ENCODE measurements around the gene SLCO3A1.

Gene SLCO3A1

GRCh38 chr15:91860498-91860897 lies 7.0 kb downstream of the SLCO3A1 start:
- no peak for DNase-seq (ENCODE audit: extremely low read depth in 1 of 2, low read depth in 1 of 2)

DNA sequence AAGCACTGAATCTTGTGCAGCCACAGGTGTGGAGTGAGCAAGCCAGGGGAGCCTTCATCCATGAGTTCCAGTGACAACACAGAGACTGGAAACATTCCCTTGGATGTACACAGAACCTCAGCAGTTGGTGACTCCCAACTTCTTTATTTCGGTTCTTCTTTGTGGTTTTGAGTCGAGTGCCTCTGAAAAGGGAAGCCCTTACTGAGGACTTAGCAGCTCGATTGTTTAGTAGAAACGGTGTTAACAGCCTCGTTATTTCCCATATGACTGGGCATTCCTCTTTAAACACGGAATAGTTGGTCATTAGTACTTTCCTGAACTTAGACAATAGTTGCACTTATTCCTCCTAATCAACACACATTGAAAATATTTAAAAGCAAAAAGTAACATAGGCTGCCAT lies 7.7 kb downstream of the SLCO3A1 start:
- no peak for DNase-seq (ENCODE audit: extremely low read depth in 1 of 2, low read depth in 1 of 2)

GRCh38 chr15:91862891-91863504 lies 9.5 kb downstream of the SLCO3A1 start:
- no peak for DNase-seq (ENCODE audit: extremely low read depth in 1 of 2, low read depth in 1 of 2)

DNA sequence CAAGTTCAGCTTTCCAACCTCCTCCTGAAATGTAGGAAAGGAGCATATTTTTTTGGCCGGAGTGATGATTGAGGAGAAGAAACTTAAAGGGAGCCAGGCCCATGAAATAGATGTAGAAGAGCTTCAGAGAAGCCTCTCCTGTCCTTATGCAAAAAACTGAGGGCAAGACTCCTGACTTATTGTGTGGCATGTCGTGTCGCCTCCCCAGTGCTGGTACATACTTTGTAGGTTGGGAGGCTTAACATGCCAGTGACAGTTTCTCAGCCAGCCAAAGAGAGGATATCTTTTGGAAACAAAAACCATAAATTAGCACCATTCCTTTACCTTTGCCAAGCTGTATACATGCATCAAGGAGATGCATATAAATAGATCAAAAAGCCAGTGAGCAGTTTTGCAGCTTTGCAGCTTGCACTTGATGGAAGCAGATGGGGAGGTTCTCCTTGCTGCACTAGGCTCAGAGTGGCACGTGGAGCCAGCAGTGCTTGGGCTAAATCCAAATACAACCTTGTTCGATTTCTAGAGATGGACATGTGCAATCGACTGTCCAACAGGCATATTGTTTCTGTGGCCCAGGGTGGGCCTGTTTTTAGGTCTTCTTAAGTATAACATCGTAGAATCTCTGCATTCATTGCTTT lies 10.2 kb downstream of the SLCO3A1 start:
- DNase-seq (ENCODE audit: extremely low read depth in 1 of 2, low read depth in 1 of 2), result no peak

DNA sequence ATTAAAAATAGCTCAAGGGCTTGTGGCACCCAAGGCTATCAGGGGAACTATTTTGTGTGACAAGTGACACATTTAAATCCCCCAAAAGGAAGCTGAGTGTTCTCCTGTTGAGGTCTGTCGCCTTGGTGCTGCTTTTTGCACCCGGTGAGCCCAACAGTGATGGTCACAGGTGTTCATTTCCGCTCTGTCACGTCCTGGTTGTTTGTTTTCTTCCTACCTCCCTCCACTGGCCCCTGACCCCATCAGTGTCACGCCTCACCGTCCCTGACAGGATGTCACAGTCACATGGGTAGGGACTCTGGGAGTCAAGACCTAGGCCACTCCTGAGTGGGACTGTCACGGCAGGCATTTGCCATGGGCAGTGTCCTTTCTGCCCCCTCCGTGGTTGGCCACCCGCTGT lies 11.2 kb downstream of the SLCO3A1 start:
- DNase-seq (ENCODE audit: extremely low read depth in 1 of 2, low read depth in 1 of 2), result no peak

- DNase-seq (ENCODE audit: extremely low read depth in 1 of 2, low read depth in 1 of 2), result no peak
Observed at GRCh38 chr15:91865486-91865885, 12.0 kb downstream of the SLCO3A1 start.

GRCh38 chr15:91865950-91866349 lies 12.4 kb downstream of the SLCO3A1 start:
- DNase-seq (ENCODE audit: extremely low read depth in 1 of 2, low read depth in 1 of 2), result no peak

GRCh38 chr15:91866371-91866905 lies 12.9 kb downstream of the SLCO3A1 start:
- no peak for DNase-seq (ENCODE audit: extremely low read depth in 1 of 2, low read depth in 1 of 2)

DNA sequence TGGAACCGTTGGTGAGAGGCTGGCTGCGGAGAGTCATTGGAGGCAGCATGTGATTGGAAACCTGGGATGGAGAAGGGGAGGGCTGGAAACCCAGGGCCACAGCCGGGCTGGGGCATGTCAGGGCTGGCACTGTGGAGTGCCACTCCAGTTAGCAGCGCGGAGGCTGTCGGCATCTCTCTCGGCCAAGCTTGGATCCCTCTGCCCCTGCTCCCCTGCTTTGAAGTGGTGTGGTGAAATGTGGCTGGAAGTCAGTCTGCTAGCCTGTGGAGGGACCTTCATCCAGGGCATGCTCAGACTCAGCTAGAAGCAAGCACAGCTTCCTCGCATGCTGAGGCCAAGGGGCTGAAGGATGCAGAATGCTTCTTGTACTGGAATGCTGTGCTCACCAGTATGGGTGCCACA lies 13.5 kb downstream of the SLCO3A1 start:
- no peak for DNase-seq (ENCODE audit: extremely low read depth in 1 of 2, low read depth in 1 of 2)

- DNase-seq (ENCODE audit: extremely low read depth in 1 of 2, low read depth in 1 of 2), result no peak
Observed at GRCh38 chr15:91867581-91868026, 14.1 kb downstream of the SLCO3A1 start.

- DNase-seq (ENCODE audit: extremely low read depth in 1 of 2, low read depth in 1 of 2), result no peak
Observed at GRCh38 chr15:91870876-91871537, 17.5 kb downstream of the SLCO3A1 start.

DNA sequence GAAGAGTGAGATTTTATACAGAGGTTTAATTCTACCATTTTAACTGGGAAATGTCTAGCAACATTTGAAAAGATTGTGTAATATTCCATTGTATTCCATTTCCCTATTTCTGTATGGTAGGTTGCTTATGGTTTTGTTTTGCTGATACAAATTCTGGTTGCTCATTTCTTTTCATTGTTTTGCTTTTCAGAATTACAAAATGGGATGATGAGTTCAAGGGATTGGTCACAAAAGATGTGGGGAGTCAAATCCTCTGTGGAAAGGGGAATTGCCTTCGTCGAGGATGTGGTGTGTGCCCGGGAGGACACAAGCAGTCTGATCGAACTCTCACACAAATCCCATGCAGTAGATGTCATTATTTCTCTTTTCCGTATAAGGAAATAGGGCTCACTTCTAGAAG lies 18.3 kb downstream of the SLCO3A1 start:
- no peak for DNase-seq (ENCODE audit: extremely low read depth in 1 of 2, low read depth in 1 of 2)

DNA sequence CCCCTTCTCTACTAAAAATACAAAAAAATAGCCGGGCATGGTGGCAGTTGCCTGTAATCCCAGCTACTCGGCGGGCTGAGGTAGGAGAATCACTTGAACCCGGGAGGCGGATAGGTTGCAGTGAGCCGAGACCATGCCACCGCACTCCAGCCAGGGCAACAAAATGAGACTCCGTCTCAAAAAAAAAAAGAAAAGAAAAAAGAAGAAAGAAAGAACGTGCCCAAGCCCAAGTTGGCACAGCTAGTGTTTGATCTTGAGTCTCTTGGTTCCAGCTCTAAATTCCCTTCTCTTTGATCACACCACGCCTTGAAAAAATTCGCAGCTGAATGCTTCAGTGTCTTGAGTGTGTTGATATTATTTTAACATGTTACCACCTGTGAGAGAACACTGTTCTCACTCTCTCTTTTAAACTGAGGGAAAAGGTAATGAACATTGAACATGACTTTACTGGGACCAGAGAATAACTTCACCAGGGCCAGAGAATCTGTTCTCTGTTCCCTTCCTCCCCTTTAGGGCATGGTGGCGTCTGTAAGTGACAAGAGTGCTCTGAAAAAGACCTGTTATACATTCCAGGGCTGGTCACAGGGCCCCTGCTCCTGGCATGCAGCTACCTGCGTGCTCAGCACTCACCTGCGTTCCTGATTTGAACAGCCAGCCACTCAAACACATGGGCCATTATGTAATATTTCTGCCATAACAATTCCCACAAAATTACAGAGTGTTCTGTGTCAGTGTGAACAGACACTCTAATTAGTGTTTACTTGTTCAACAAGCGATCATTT lies 19.0 kb downstream of the SLCO3A1 start:
- DNase-seq (ENCODE audit: extremely low read depth in 1 of 2, low read depth in 1 of 2), result no peak

- no peak for DNase-seq (ENCODE audit: extremely low read depth in 1 of 2, low read depth in 1 of 2)
Observed at GRCh38 chr15:91873138-91873536, 19.6 kb downstream of the SLCO3A1 start.

DNA sequence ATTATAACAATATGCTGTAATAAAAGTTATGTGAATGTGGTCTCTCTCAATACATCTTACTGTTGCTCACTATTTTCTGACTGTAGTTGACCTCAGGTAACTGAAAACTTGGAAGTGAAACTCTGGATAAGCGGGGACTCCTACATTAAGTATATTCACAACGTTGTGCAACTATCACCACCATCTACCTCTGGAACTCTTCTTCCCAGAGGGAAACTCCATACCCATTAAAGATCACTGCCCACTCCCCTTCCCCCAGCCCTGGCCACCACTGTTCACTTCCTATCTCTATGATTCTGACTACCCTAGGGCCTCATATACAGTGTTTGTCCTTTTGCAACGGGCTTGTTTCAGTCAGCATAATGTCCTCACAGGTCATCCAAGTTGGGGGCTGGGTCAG lies 20.7 kb downstream of the SLCO3A1 start:
- DNase-seq (ENCODE audit: extremely low read depth in 1 of 2, low read depth in 1 of 2), result no peak

DNA sequence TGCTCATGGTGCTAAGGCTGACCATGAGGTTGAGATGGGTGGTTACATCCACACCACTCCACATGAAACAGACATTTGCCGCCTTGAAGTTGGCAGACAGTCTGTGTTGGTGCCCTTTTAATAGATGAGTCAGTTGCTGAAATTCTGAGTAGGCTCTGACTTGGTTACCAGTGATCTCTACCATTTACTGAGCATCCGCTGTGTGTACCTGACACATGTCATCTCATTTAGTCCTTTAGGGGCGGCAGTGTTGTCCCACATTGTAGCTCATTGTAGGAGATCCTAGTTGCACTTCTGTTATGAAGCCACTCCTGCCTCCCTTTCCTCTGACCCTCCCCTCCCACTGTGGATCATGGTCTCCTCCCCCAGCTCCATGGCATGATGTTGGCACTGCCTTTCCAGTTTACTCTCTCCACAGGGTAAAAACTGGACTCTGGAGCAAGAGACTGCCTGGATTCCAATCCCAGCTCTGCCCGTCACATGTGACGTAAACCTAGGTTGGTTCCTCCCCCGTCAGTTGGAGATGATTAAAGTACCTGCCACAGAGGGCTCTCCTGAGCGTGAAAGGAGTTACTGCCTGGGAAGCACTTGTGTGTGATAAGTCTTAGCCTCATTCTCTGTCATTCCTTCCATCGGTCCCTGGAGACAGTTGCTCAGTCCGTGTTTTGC lies 21.6 kb downstream of the SLCO3A1 start:
- DNase-seq (ENCODE audit: extremely low read depth in 1 of 2, low read depth in 1 of 2), result no peak

GRCh38 chr15:91876187-91876586 lies 22.7 kb downstream of the SLCO3A1 start:
- DNase-seq (ENCODE audit: extremely low read depth in 1 of 2, low read depth in 1 of 2), result no peak

- no peak for DNase-seq (ENCODE audit: extremely low read depth in 1 of 2, low read depth in 1 of 2)
Observed at GRCh38 chr15:91878319-91878870, 24.9 kb downstream of the SLCO3A1 start.

DNA sequence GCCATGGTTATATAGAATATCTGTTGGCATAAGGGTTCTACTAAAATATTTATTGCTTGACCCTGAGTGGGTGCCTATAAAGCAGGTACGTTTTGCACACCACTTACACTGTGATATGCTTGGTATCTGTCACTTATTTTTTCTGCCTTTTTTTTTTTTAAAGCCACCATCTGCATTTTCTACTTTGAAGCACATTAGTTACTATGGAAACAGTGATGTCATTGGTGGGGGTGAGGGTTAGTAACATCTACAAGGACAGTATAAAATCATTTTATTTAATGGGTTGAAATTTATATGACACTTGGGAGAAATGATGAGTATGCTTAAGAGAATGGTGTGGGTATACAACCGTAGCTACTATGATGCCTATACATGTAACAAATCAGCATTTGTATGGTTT lies 25.6 kb downstream of the SLCO3A1 start:
- no peak for DNase-seq (ENCODE audit: extremely low read depth in 1 of 2, low read depth in 1 of 2)

- no peak for DNase-seq (ENCODE audit: extremely low read depth in 1 of 2, low read depth in 1 of 2)
Observed at GRCh38 chr15:91880373-91880772, 26.9 kb downstream of the SLCO3A1 start.
